Bladder microvascular endothelial cell (primary cell): ENCODE measurements around the gene DSN1. TPM values are rescaled to one million over a fixed set of nuclear protein-coding genes. Genes with fewer than 3 reads are reported as not detected.

Experiments
- total RNA-seq: library from RNA; depleted of rRNA; stranded (reverse); fragments of >200 nt; gene quantifications from 2 replicates; pipeline ENCODE4 v1.2.3, GENCODE V29; 2014

The DSN1 gene, protein sequence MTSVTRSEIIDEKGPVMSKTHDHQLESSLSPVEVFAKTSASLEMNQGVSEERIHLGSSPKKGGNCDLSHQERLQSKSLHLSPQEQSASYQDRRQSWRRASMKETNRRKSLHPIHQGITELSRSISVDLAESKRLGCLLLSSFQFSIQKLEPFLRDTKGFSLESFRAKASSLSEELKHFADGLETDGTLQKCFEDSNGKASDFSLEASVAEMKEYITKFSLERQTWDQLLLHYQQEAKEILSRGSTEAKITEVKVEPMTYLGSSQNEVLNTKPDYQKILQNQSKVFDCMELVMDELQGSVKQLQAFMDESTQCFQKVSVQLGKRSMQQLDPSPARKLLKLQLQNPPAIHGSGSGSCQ
- 21.0 and 22.8 TPM in 2 replicates for total RNA-seq

GRCh38 chr20:36773597-36774390, at the start of gene DSN1:
TSS of gene DSN1 (minus strand) at chr20:36773763. CDS start at chr20:36771458, 2,305 bp downstream.

GRCh38 chr20:36745927-36746659, 27.5 kb downstream of the DSN1 start, which contains the start of gene NDRG3:
TSS of gene NDRG3 (minus strand) at chr20:36746090. CDS start at chr20:36721735, 24,355 bp downstream.

Other genes starting within 250 kb of the DSN1 start
- gene MYL9, start 232.2 kb downstream of the DSN1 start, total RNA-seq: 3.2 and 4.3 TPM in 2 replicates
- gene TGIF2, start 200.2 kb downstream of the DSN1 start, total RNA-seq: 11.5 and 20.1 TPM in 2 replicates
- gene RAB5IF, start 168.0 kb downstream of the DSN1 start, total RNA-seq: 59.6 and 77.4 TPM in 2 replicates
- gene SLA2, start 127.6 kb downstream of the DSN1 start, total RNA-seq: not detected in 2 replicates
- 16.2 and 20.3 TPM in 2 replicates for gene NDRG3, start 27.7 kb downstream of the DSN1 start, total RNA-seq
- 0.13 TPM in 1 of 2 replicates, not detected in the other for gene TLDC2, start 102.4 kb upstream of the DSN1 start, total RNA-seq
- gene SAMHD1, start 177.9 kb upstream of the DSN1 start, total RNA-seq: 39.1 and 57.1 TPM in 2 replicates